HG03064 (cell line): ENCODE data around the gene XRCC2.

Source experiments
- ATAC-seq: cut with Tn5 transposase; IDR thresholded peaks from one replicate; pipeline ENCODE4 v1.9.1; 2021; ENCODE audit warnings: low read depth; ENCODE audit not compliant: unreplicated experiment

The XRCC2 gene

GRCh38 chr7:152619027-152619739, 56.8 kb downstream of the XRCC2 start:
- no peak for ATAC-seq

GRCh38 chr7:152618427-152618826, 57.5 kb downstream of the XRCC2 start:
- no peak for ATAC-seq

- ATAC-seq, result no peak
These were observed 58.9 kb downstream of the XRCC2 start for GRCh38 chr7:152617056-152617455.

DNA sequence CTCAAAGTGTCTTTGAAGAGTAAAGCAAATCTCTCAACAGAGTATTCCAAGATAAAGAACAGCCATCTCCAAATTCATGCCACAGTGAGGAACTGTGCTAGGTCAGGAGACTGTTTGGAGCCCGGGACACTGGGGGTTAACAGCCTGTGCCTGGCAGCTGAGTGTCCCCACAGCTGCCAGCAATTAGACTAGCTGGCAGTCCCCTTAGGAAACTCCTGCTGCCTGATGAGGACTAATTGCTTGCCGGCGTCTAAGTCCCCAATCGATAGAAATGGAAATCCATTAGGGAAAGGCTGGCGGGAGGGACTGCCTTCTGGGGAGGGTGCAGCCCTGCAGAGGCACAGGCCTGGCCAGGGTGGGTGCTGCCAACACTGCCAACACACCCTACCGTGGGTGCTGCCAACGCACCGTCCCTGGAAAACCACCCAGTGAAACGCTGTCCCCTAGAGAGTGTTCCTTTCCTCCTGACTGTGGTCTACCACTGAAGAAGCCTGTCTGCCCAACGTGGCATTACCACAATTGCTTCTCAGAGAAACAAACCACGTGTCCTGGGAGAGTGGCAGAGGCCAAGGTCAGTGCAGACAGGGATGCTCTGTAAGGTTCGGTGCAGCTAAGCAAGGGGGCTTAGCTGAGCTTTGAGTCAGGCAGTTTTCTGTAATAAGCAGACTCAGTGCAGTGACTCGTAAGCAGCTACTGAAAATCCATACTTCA, 60.8 kb downstream of the XRCC2 start:
- ATAC-seq, result no peak

GRCh38 chr7:152608656-152609055, 67.3 kb downstream of the XRCC2 start:
- ATAC-seq, result no peak

DNA sequence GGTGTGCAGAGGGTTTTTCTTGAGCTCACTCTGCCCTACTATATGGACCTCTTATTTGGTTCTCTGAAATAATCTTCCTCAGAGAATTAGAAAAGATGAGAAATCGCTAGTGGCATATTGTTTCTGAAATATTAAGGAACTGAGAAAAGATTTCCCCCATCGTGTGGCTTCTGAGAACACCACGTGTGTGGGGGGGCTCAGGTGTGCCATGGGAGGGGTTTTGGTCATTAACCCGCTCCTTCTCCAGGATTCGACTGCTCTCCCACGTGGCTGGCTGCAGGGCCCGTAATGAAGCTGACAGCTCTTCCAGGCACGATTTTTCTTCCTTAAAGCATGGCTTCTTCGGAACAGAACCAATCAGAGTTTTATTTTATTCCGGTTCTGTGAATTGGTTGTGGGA, 67.7 kb downstream of the XRCC2 start:
- no peak for ATAC-seq

DNA sequence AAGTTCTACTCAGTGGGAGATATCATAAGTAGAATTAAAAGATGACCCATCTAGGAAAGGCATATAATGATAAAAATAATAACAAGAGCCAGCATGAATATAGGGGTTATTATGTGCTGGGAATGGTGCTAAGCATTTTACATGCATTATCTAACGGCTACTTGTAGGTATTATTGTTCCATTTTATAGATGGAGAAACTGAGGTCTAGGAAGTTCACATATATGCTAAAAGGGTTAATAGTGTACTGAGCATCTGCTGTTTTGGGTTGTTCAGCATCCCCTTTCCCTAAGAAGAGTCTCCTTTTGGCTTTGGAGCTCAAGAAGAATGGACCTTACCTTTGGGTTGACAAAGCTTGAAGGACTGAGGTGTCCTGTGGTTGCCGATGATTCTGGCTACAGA, 68.9 kb downstream of the XRCC2 start:
- no peak for ATAC-seq

- ATAC-seq, result no peak
These were observed 73.0 kb downstream of the XRCC2 start for GRCh38 chr7:152602962-152603361.

DNA sequence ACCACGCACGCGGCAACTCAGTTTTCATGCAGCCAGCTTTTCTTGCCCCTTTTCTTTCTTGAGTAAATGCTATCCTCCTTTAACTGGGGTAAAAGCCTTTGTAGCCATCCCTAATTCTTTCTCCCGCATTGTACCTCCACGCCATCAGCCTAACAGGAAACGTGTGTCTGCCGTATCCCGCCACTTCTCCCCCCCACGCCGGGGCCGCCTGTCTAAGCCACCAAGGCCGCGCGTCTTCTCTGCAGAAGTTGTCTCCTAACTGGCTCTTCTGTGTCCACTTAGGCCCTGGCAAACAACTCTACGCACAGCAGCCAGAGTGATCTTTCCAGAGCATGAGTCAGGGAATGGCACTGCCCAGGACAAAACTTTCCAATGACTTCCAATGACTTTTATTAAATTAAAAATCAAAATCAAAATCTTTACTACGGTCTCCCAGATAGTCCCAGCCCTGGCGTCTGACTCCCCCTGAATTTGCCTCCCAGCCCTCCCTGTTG, 74.6 kb downstream of the XRCC2 start:
- no peak for ATAC-seq

DNA sequence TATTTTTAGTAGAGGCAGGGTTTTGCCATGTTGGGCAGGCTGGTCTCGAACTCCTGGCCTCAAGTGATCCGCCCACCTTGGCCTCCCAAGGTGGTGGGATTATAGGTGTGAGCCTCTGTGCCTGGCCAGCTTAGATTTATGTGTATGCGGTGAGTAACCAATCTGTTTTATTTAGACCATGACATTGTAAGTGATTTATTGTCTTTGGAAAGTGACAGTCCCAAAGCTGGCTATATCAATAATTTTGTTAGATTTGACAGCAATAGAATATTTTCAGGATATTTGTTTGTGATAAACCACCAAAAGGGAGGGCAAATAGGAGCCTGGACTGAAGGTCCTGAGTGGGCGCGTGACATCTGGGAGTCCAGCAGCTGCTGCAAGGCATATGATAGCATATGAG, 75.7 kb downstream of the XRCC2 start:
- ATAC-seq, result no peak

- no peak for ATAC-seq
These were observed 78.4 kb downstream of the XRCC2 start for GRCh38 chr7:152597507-152597906.

- ATAC-seq, result no peak
These were observed 79.1 kb downstream of the XRCC2 start for GRCh38 chr7:152596824-152597223.
